ENCODE results near the gene ALG14.

- TF ChIP-seq BHLHE40 (IDR thresholded peaks at IDR 0.05; ENCODE audit: low read depth, low read length): no peak
- TF ChIP-seq MAZ (IDR thresholded peaks at IDR 0.05; ENCODE audit: borderline replicate concordance, low read depth, low read length): no peak
- TF ChIP-seq RAD21 (IDR thresholded peaks at IDR 0.05; ENCODE audit: low read length): no peak
- TF ChIP-seq, protein P1, sequence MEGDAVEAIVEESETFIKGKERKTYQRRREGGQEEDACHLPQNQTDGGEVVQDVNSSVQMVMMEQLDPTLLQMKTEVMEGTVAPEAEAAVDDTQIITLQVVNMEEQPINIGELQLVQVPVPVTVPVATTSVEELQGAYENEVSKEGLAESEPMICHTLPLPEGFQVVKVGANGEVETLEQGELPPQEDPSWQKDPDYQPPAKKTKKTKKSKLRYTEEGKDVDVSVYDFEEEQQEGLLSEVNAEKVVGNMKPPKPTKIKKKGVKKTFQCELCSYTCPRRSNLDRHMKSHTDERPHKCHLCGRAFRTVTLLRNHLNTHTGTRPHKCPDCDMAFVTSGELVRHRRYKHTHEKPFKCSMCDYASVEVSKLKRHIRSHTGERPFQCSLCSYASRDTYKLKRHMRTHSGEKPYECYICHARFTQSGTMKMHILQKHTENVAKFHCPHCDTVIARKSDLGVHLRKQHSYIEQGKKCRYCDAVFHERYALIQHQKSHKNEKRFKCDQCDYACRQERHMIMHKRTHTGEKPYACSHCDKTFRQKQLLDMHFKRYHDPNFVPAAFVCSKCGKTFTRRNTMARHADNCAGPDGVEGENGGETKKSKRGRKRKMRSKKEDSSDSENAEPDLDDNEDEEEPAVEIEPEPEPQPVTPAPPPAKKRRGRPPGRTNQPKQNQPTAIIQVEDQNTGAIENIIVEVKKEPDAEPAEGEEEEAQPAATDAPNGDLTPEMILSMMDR (conservative IDR thresholded peaks at IDR 0.05; ENCODE audit: low read depth, low read length): no peak
- TF ChIP-seq POLR2A (IDR thresholded peaks at IDR 0.05; ENCODE audit: low read depth, low read length): no peak
- no peak for TF ChIP-seq MAFK (IDR thresholded peaks at IDR 0.05; ENCODE audit: low read depth, low read length)
- TF ChIP-seq RFX5 (IDR thresholded peaks at IDR 0.05; ENCODE audit: low read depth, low read length): no peak
- TF ChIP-seq MXI1 (IDR thresholded peaks at IDR 0.05; ENCODE audit: borderline replicate concordance, low read depth, low read length): no peak
- TF ChIP-seq CEBPB (IDR thresholded peaks at IDR 0.05; ENCODE audit: low read depth, low read length): no peak
Observed at GRCh38 chr1:94966033-94966432, 106.7 kb downstream of the ALG14 start.
